HG02981 (cell line): ENCODE measurements around the gene ZP2.
"Not testable (repeated sequence)": the region's sequence is repeated elsewhere in the genome, so short reads cannot be mapped to it uniquely, and the experiment has no call there.

Experiments used
- ATAC-seq: cut with Tn5 transposase; IDR thresholded peaks from one replicate; pipeline ENCODE4 v1.9.1; 2021; ENCODE audit warnings: mild to moderate bottlenecking, moderate library complexity; ENCODE audit not compliant: unreplicated experiment

ZP2 gene

DNA sequence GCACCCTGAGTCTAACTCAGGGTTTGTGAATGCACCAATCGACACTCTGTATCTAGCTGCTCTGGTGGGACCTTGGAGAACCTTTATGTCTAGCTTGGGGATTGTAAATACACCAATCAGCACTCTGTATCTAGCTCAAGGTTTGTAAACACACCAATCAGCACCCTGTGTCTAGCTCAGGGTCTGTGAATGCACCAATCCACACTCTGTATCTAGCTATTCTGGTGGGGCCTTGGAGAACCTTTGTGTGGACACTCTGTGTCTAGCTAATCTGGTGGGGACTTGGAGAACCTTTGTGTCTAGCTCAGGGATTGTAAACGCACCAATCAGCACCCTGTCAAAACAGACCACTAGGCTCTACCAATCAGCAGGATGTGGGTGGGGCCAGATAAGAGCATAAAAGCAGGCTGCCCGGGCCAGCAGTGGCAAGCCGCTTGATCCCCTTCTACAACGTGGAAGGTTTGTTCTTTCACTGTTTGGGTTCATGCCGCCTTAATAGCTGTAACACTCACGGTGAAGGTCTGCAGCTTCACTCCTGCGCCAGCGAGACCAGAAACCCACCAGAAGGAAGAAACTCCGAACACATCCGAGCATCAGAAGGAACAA lies 58.1 kb downstream of the ZP2 start:
- not testable (repeated sequence) for ATAC-seq

DNA sequence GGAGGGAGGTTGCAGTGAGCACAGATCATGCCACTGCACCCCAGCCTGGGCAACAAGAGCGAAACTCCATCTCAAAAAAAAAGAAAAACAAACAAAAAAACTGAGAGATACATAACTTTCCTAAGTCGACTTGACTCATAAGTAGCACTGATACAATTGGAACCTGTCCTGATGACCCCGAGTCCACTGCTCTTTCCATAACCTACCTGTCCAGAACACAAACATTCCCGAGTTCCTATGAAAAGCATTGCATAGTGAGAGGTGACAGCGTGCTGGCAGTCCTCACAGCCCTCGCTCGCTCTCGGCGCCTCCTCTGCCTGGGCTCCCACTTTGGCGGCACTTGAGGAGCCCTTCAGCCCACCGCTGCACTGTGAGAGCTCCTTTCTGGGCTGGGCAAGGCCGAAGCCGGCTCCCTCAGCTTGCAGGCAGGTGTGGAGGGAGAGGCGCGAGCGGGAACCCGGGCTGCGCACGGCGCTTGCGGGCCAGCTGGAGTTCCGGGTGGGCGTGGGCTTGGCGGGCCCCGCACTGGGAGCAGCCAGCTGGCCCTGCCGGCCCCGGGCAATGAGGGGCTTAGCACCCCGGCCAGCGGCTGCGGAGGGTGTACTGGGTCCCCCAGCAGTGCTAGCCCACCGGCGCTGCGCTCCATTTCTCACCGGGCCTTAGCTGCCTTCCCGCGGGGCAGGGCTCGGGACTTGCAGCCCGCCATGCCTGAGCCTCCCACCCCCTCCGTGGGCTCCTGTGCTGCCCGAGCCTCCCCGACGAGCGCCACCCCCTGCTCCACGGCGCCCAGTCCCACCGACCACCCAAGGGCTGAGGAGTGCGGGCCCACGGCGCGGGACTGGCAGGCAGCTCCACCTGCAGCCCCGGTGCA lies 59.0 kb downstream of the ZP2 start:
- ATAC-seq = not testable (repeated sequence)

DNA sequence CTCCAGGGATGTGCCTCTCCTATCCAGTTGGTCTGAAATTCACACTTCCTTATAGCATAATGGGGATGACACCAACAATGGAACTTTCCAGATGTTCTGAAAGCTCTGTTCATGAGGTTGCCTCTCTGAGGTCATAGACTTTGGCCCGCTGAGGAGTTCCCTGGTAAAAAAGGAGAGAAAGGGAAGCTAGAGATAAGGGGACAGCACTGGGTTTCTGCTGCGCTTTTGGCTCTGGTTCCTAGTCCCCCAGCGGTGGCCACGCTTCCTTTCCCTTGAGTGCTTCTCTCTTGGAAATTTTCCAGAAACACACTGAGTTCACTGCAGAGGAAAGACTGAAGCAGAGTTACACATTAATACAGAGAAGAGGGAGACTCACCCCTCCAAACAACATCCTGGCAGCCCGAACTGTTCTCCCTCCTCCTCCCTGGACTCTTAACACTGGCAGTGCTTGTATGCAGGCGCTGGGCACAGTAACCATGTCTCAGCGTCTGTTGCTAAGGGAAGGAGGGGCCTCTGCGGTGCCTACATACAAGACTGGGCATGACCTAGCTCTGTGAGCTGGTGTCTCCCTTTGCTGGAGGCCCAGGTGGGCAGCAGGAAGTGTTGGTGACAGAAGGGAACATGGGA lies 60.9 kb downstream of the ZP2 start, which contains the start of gene DNAH3:
Gene DNAH3 (minus strand): TSS at position 472 of the 627 bp plus-strand sequence. CDS start 527 bp downstream, outside the sequence.
- ATAC-seq = no peak
